Neural progenitor cell (in vitro differentiated cells): ENCODE data around the gene SERPINB6.
"Not testable (repeated sequence)": the region's sequence is repeated elsewhere in the genome, so short reads cannot be mapped to it uniquely, and the experiment has no call there.

Experiments
- CTCF ChIP-seq: fragments of 200-600 bp; sonication (generic); IDR thresholded peaks from 2 replicates; pipeline ENCODE4 v1.5.1; 2017; ENCODE audit warnings: antibody characterized with exemption, mild to moderate bottlenecking
- EZH2phosphoT487 ChIP-seq: fragments of 200-600 bp; sonication (generic); IDR thresholded peaks from 2 replicates; pipeline ENCODE4 v1.6.1; 2017; ENCODE audit warnings: antibody characterized with exemption

- TF ChIP-seq CTCF, EZH2phosphoT487: not testable (repeated sequence)
Measured at GRCh38 chr6:3003226-3003625, 31.9 kb upstream of the SERPINB6 start.
